SK-N-SH (cell line): ENCODE measurements around the gene ERBB2. TPM values are rescaled to one million over a fixed set of nuclear protein-coding genes. Genes with fewer than 3 reads are reported as not detected.

Experiments
- CTCF ChIA-PET: fragments of 300-600, 350-600 bp; formaldehyde crosslinking; extraction: SDS; loops from one replicate; lab custom pipeline; 2021; lab: Yijun Ruan, JAX
- POLR2A ChIA-PET: fragments of 350-600 bp; sonication (Branson Sonifier 250); formaldehyde crosslinking; extraction: SDS; loops from one replicate; lab custom pipeline; 2020; ENCODE audit warnings: antibody characterized with exemption, inconsistent platforms; lab: Yijun Ruan, JAX
- DNase-seq: peaks from one replicate; pipeline ENCODE4 v3.0.0; 2012
- H2AFZ ChIP-seq: fragments of 200-600 bp; sonication (generic); 2 replicates; pipeline ENCODE4 v1.8.1; 2016; ENCODE audit warnings: antibody characterized with exemption, mild to moderate bottlenecking, low read depth
- H3F3A ChIP-seq: fragments of 200-600 bp; sonication (generic); replicated peaks from 2 replicates; pipeline ENCODE3; 2016; ENCODE audit warnings: antibody characterized with exemption, mild to moderate bottlenecking; ENCODE audit not compliant: insufficient read depth
- H3K27ac ChIP-seq, 2 experiments: fragments of 200-500 bp in 1 of 2; fragments of 200-600 bp in 1 of 2; sonication (Bioruptor generic) in 1 of 2; sonication (generic), shearing (Covaris generic) in 1 of 2; 2 replicates each; pipeline versions ENCODE4 v1.5.1 to v1.6.1; 2014 to 2016; ENCODE audit warnings: low read depth in 2 of 2, inconsistent platforms in 1 of 2, low read length in 1 of 2, mild to moderate bottlenecking in 1 of 2, mixed read lengths in 1 of 2
- H3K27me3 ChIP-seq: fragments of 200-600 bp; sonication (generic), shearing (Covaris generic); 2 replicates; pipeline ENCODE4 v1.6.1; 2016; ENCODE audit warnings: mixed run types; ENCODE audit not compliant: insufficient read depth
- H3K36me3 ChIP-seq, 2 experiments: fragments of 200-500 bp in 1 of 2; fragments of 200-600 bp in 1 of 2; sonication (Bioruptor generic) in 1 of 2; sonication (generic) in 1 of 2; replicated peaks in 1 of 2; 2 replicates each; pipeline versions ENCODE3 to v1.5.1; 2014 to 2016; ENCODE audit warnings: low read length in 1 of 2, mild to moderate bottlenecking in 1 of 2; ENCODE audit not compliant: insufficient read depth in 2 of 2, control insufficient read depth in 1 of 2
- H3K4me1 ChIP-seq, 2 experiments: fragments of 200-500 bp in 1 of 2; fragments of 200-600 bp in 1 of 2; sonication (Bioruptor generic) in 1 of 2; sonication (generic), shearing (Covaris generic) in 1 of 2; 2 replicates each; pipeline versions ENCODE4 v1.5.1 to v1.6.1; 2014 to 2016; ENCODE audit warnings: low read depth in 1 of 2, low read length in 1 of 2, mixed run types in 1 of 2; ENCODE audit not compliant: insufficient read depth in 2 of 2, control insufficient read depth in 1 of 2
- H3K4me2 ChIP-seq: fragments of 200-600 bp; sonication (generic), shearing (Covaris generic); 2 replicates; pipeline ENCODE4 v1.6.1; 2017; ENCODE audit warnings: mixed run types
- H3K4me3 ChIP-seq, 2 experiments: fragments of 200-500 bp in 1 of 2; fragments of 200-600 bp in 1 of 2; sonication (Bioruptor generic) in 1 of 2; sonication (generic), shearing (Covaris generic) in 1 of 2; 2 replicates each; pipeline versions ENCODE4 v1.5.1 to v1.8.1; 2014 to 2016; ENCODE audit warnings: low read depth in 2 of 2, inconsistent platforms in 1 of 2, low read length in 1 of 2, mild to moderate bottlenecking in 1 of 2, mixed read lengths in 1 of 2, moderate library complexity in 1 of 2
- H3K79me2 ChIP-seq: fragments of 200-600 bp; sonication (generic); 2 replicates; pipeline ENCODE4 v1.8.1; 2017; ENCODE audit warnings: mild to moderate bottlenecking; ENCODE audit not compliant: insufficient read depth
- H3K9ac ChIP-seq: fragments of 200-600 bp; sonication (generic); 2 replicates; pipeline ENCODE4 v1.6.1; 2017; ENCODE audit warnings: mixed run types
- H3K9me2 ChIP-seq: fragments of 200-600 bp; sonication (generic); 2 replicates; pipeline ENCODE4 v1.6.1; 2017; ENCODE audit warnings: mixed run types
- H3K9me3 ChIP-seq: fragments of 200-600 bp; sonication (generic); 2 replicates; pipeline ENCODE4 v1.6.1; 2017; ENCODE audit warnings: mixed run types, mild to moderate bottlenecking, moderate library complexity
- H4K20me1 ChIP-seq: fragments of 200-600 bp; sonication (generic); 2 replicates; pipeline ENCODE4 v1.6.1; 2017; ENCODE audit warnings: mild to moderate bottlenecking, mixed run types; ENCODE audit not compliant: insufficient read depth
- CTCF ChIP-seq: fragments of 200-600 bp; sonication (generic); IDR thresholded peaks from 2 replicates; pipeline ENCODE4 v1.6.1; 2017; ENCODE audit warnings: antibody characterized with exemption, mild to moderate bottlenecking, moderate library complexity
- EP300 ChIP-seq, 2 experiments: IDR thresholded peaks; 2 replicates each; pipeline versions ENCODE4 v1.4.0 to v1.6.1; 2012; ENCODE audit warnings: borderline replicate concordance in 1 of 2, low read depth in 1 of 2, low read length in 1 of 2
- FOSL2 ChIP-seq: IDR thresholded peaks from 2 replicates; pipeline ENCODE4 v1.4.0; 2012; ENCODE audit warnings: low read depth, mild to moderate bottlenecking, moderate library complexity, borderline replicate concordance
- FOXJ3 ChIP-seq: sonication (generic); formaldehyde crosslinking; IDR thresholded peaks from 2 replicates; pipeline ENCODE4 v1.5.1; 2020; ENCODE audit warnings: mild to moderate bottlenecking, missing genetic modification reagents
- JUND ChIP-seq: IDR thresholded peaks from 2 replicates; pipeline ENCODE4 v1.4.0; 2012
- NFIC ChIP-seq: IDR thresholded peaks from 2 replicates; pipeline ENCODE4 v1.4.0; 2012; ENCODE audit warnings: borderline replicate concordance
- NRF1 ChIP-seq: IDR thresholded peaks from 2 replicates; pipeline ENCODE4 v1.6.1; 2012; ENCODE audit warnings: low read depth, mild to moderate bottlenecking, low read length
- POLR2AphosphoS5 ChIP-seq: IDR thresholded peaks from 2 replicates; pipeline ENCODE4 v1.6.1; 2012; ENCODE audit warnings: low read depth, low read length
- RCOR1 ChIP-seq: fragments of 150-350 bp; IDR thresholded peaks from 2 replicates; pipeline ENCODE4 v1.6.1; 2017; ENCODE audit warnings: antibody characterized with exemption, low read length
- RFX5 ChIP-seq: IDR thresholded peaks from 2 replicates; pipeline ENCODE4 v1.6.1; 2012; ENCODE audit warnings: mild to moderate bottlenecking, improper control_type of control experiment, low read length
- RXRA ChIP-seq: IDR thresholded peaks from 2 replicates; pipeline ENCODE4 v1.4.0; 2012; ENCODE audit warnings: low read depth, mild to moderate bottlenecking, borderline replicate concordance
- SIN3A ChIP-seq: IDR thresholded peaks from 2 replicates; pipeline ENCODE4 v1.6.1; 2012; ENCODE audit warnings: low read depth, mild to moderate bottlenecking, low read length, moderate library complexity, borderline replicate concordance
- SMC3 ChIP-seq: IDR thresholded peaks from 2 replicates; pipeline ENCODE4 v1.6.1; 2012; ENCODE audit warnings: low read depth, low read length, improper control_type of control experiment
- TAF1 ChIP-seq: IDR thresholded peaks from 2 replicates; pipeline ENCODE4 v1.6.1; 2012; ENCODE audit warnings: low read depth, mild to moderate bottlenecking, low read length, moderate library complexity, borderline replicate concordance
- TCF12 ChIP-seq: IDR thresholded peaks from 2 replicates; pipeline ENCODE4 v1.4.0; 2012
- WGBS: methylation state at CpG from one replicate; pipeline ENCODE4 v1.1.6; 2017; ENCODE audit warnings: low lambda C conversion rate; 5-methylcytosine and 5-hydroxymethylcytosine counted together
- polyA plus RNA-seq, 3 experiments: library from polyadenylated mRNA; depleted of rRNA; stranded (reverse); fragments of >200 nt; gene quantifications; 2 replicates each; pipeline ENCODE4 v1.2.3, GENCODE V29; 2012
- TF ChIP-seq, protein P1 (sequence below): IDR thresholded peaks from 2 replicates; pipeline ENCODE4 v1.4.0; 2012; ENCODE audit warnings: low read depth, borderline replicate concordance
- TF ChIP-seq, protein P2 (sequence below): fragments of 150-350 bp; IDR thresholded peaks from 2 replicates; pipeline ENCODE4 v1.6.1; 2017; ENCODE audit warnings: antibody characterized with exemption, low read length, low read depth, borderline replicate concordance

ERBB2 gene
- polyA plus RNA-seq, 1 of the 3 experiments (the other 2 are of a cell fraction) = 1.9 TPM

GRCh38 chr17:39774047-39774446 lies 74.2 kb downstream of the ERBB2 start:
- Histone ChIP-seq H3K4me3 (no peak overlapping the region), H3K4me2 (no peak overlapping the region), H3K9ac (no peak overlapping the region), H3K27me3 (peaks cover 93% of the 10 kb centered on the region), H3K9me2 (no peaks in the 10 kb centered on the region), H2AFZ (no peak overlapping the region), H3F3A (no peaks in the 10 kb centered on the region), H3K79me2 (no peaks in the 10 kb centered on the region), H3K36me3 (no peaks in the 10 kb centered on the region), H3K27ac (no peak overlapping the region), H4K20me1 (no peaks in the 10 kb centered on the region), H3K9me3 (no peaks in the 10 kb centered on the region), H3K4me1 (no peaks in the 10 kb centered on the region)
- ChIA-PET POLR2A (no interaction called here), CTCF (no interaction called here)
- DNase-seq = no peak
- TF ChIP-seq FOSL2 (no peak), EP300 (IDR thresholded peaks at IDR 0.05; ENCODE audit: borderline replicate concordance in 1 of 2, low read depth in 1 of 2, low read length in 1 of 2) (no peak)
- WGBS = 44% methylated on average over 4 of the region's 4 CpGs

- Histone ChIP-seq H3K27me3 (peaks cover 91% of the 10 kb centered on the region), H3K79me2 (no peaks in the 10 kb centered on the region), H2AFZ (no peak overlapping the region), H3K9ac (no peak overlapping the region), H3K4me2 (no peak overlapping the region), H3F3A (no peaks in the 10 kb centered on the region), H4K20me1 (no peaks in the 10 kb centered on the region), H3K27ac (no peak overlapping the region), H3K36me3 (no peaks in the 10 kb centered on the region), H3K4me1 (no peaks in the 10 kb centered on the region), H3K4me3 (no peak overlapping the region), H3K9me2 (no peaks in the 10 kb centered on the region), H3K9me3 (no peaks in the 10 kb centered on the region)
- ChIA-PET CTCF (no interaction called here), POLR2A (no interaction called here)
- WGBS = 10% methylated on average over 2 of the region's 2 CpGs
- no peak for TF ChIP-seq JUND
- TF ChIP-seq TAF1 = no peak
- TF ChIP-seq RFX5 = no peak
- TF ChIP-seq CTCF = no peak
- TF ChIP-seq FOXJ3 (CRISPR knock-in tag) = no peak
- TF ChIP-seq, protein P1, sequence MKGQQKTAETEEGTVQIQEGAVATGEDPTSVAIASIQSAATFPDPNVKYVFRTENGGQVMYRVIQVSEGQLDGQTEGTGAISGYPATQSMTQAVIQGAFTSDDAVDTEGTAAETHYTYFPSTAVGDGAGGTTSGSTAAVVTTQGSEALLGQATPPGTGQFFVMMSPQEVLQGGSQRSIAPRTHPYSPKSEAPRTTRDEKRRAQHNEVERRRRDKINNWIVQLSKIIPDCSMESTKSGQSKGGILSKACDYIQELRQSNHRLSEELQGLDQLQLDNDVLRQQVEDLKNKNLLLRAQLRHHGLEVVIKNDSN = no peak
- no peak for TF ChIP-seq NRF1
- TF ChIP-seq TCF12 = no peak
- no peak for TF ChIP-seq RXRA
- TF ChIP-seq, protein P2, sequence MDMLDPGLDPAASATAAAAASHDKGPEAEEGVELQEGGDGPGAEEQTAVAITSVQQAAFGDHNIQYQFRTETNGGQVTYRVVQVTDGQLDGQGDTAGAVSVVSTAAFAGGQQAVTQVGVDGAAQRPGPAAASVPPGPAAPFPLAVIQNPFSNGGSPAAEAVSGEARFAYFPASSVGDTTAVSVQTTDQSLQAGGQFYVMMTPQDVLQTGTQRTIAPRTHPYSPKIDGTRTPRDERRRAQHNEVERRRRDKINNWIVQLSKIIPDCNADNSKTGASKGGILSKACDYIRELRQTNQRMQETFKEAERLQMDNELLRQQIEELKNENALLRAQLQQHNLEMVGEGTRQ = no peak
- no peak for TF ChIP-seq RCOR1
- TF ChIP-seq SIN3A = no peak
- TF ChIP-seq POLR2AphosphoS5 = no peak
- TF ChIP-seq SMC3 = no peak
- no peak for TF ChIP-seq NFIC
- DNase-seq = no peak
Measured at GRCh38 chr17:39775031-39775430, 75.2 kb downstream of the ERBB2 start.
